WTC11 (cell line): Measurements from ENCODE around the gene DNAJC25.

Experiments
- CBFB ChIP-seq: sonication (generic); formaldehyde crosslinking; IDR thresholded peaks from 2 replicates; pipeline ENCODE4 v1.8.1; 2022; ENCODE audit warnings: mild to moderate bottlenecking, low read depth, missing genetic modification reagents
- EMX1 ChIP-seq: fragments of 250-450 bp; sonication (Bioruptor Pico); IDR thresholded peaks from 2 replicates; pipeline ENCODE4 v1.8.0; 2021; ENCODE audit warnings: mild to moderate bottlenecking
- NR1H2 ChIP-seq: sonication (generic); formaldehyde crosslinking; IDR thresholded peaks from 2 replicates; pipeline ENCODE4 v1.9.0; 2021; ENCODE audit warnings: mild to moderate bottlenecking, moderate library complexity, missing genetic modification reagents
- ZNF263 ChIP-seq: sonication (generic); formaldehyde crosslinking; IDR thresholded peaks from 2 replicates; pipeline ENCODE4 v1.8.1; 2022; ENCODE audit warnings: low read depth, mild to moderate bottlenecking, moderate library complexity, missing genetic modification reagents
- TF ChIP-seq, protein P1 (sequence below): fragments of 200-600 bp; IDR thresholded peaks from 2 replicates; pipeline ENCODE4 v1.8.0; 2022; ENCODE audit warnings: antibody characterized with exemption
- TF ChIP-seq, protein P2 (sequence below): sonication (generic); formaldehyde crosslinking; IDR thresholded peaks from 2 replicates; pipeline ENCODE4 v1.8.0; 2022; ENCODE audit warnings: mild to moderate bottlenecking, missing genetic modification reagents
- TF ChIP-seq, protein P3 (sequence below): sonication (generic); formaldehyde crosslinking; IDR thresholded peaks from 2 replicates; pipeline ENCODE4 v1.8.1; 2023; ENCODE audit warnings: mild to moderate bottlenecking, missing genetic modification reagents

DNA sequence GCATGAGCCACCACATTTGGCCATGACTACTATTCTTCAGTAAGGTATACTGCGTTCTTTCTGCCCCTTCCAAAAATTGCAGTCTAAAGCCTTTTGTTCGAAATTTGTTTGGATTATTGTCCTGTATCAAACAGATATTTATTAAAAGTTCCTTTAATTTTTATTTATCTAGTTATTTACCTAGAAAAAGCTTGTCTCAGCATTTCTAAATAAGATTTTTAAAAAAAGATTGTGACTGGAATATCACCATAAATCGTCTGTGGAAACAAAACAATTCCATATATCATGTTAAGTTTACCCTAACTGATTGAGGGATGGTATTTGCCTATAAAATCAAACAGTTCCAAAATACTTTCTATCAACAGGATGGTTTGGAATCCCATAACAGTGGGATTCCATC, 45.0 kb downstream of the DNAJC25 start:
- TF ChIP-seq, protein P1, sequence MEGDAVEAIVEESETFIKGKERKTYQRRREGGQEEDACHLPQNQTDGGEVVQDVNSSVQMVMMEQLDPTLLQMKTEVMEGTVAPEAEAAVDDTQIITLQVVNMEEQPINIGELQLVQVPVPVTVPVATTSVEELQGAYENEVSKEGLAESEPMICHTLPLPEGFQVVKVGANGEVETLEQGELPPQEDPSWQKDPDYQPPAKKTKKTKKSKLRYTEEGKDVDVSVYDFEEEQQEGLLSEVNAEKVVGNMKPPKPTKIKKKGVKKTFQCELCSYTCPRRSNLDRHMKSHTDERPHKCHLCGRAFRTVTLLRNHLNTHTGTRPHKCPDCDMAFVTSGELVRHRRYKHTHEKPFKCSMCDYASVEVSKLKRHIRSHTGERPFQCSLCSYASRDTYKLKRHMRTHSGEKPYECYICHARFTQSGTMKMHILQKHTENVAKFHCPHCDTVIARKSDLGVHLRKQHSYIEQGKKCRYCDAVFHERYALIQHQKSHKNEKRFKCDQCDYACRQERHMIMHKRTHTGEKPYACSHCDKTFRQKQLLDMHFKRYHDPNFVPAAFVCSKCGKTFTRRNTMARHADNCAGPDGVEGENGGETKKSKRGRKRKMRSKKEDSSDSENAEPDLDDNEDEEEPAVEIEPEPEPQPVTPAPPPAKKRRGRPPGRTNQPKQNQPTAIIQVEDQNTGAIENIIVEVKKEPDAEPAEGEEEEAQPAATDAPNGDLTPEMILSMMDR: no peak
- TF ChIP-seq CBFB (no peak), NR1H2 (CRISPR knock-in tag) (no peak), ZNF263 (CRISPR knock-in tag) (no peak), EMX1 (CRISPR knock-in tag) (no peak)
- TF ChIP-seq, protein P2, sequence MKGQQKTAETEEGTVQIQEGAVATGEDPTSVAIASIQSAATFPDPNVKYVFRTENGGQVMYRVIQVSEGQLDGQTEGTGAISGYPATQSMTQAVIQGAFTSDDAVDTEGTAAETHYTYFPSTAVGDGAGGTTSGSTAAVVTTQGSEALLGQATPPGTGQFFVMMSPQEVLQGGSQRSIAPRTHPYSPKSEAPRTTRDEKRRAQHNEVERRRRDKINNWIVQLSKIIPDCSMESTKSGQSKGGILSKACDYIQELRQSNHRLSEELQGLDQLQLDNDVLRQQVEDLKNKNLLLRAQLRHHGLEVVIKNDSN: no peak
- TF ChIP-seq, protein P3, sequence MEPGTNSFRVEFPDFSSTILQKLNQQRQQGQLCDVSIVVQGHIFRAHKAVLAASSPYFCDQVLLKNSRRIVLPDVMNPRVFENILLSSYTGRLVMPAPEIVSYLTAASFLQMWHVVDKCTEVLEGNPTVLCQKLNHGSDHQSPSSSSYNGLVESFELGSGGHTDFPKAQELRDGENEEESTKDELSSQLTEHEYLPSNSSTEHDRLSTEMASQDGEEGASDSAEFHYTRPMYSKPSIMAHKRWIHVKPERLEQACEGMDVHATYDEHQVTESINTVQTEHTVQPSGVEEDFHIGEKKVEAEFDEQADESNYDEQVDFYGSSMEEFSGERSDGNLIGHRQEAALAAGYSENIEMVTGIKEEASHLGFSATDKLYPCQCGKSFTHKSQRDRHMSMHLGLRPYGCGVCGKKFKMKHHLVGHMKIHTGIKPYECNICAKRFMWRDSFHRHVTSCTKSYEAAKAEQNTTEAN (CRISPR knock-in tag): no peak
